HepG2 (cell line): ENCODE results near the gene KCNMA1. TPM values are rescaled to one million over a fixed set of nuclear protein-coding genes. Genes with fewer than 3 reads are reported as not detected.

ENCODE experiments used
- ATAC-seq: fragments of 200-7000 bp; cut with Tn5 transposase; 3 replicates; pipeline ENCODE4 v1.9.1; 2020; ENCODE audit warnings: mild to moderate bottlenecking, moderate library complexity
- BruUV-seq: library from RNA; stranded (reverse); fragments of 400-500 nt; replicated peaks from 2 replicates; lab custom pipeline; 2021; lab: Mats Ljungman, UMichigan
- CTCF ChIA-PET: fragments of 300-600 bp; formaldehyde crosslinking; extraction: SDS; loops from one replicate; lab custom pipeline; 2021; ENCODE audit warnings: low total read pairs, inconsistent platforms, low intra/inter-chr PET ratio; lab: Yijun Ruan, JAX
- POLR2A ChIA-PET: fragments of 350-600 bp; sonication (Branson Sonifier 250); formaldehyde crosslinking; loops from one replicate; lab custom pipeline; 2020; ENCODE audit warnings: antibody characterized with exemption, inconsistent platforms; lab: Yijun Ruan, JAX
- DNase-seq: peaks from one replicate; pipeline ENCODE4 v3.0.0-alpha.2; 2015; ENCODE audit warnings: low spot score
- FAIRE-seq: peaks from 3 replicates; lab custom pipeline; 2011; peaks lifted over from hg19 to GRCh38; lab: Jason Lieb, UNC
- H2AFZ ChIP-seq: one replicate; pipeline ENCODE4 v1.6.1; 2011; ENCODE audit warnings: low read length, inconsistent platforms
- H3K27ac ChIP-seq: fragments of 300-600 bp; 3 replicates; pipeline ENCODE4 v1.8.0; 2011; ENCODE audit warnings: mixed run types, mild to moderate bottlenecking, mixed read lengths, low read length, inconsistent platforms; ENCODE audit not compliant: insufficient read depth; ENCODE audit errors: extremely low read length
- H3K27me3 ChIP-seq, 2 experiments: fragments of 200-600 bp in 1 of 2; 2 replicates in 1 of 2; 3 replicates in 1 of 2; pipeline versions ENCODE4 v1.6.0 to v1.8.0; 2011; ENCODE audit warnings: low read length in 2 of 2, mild to moderate bottlenecking in 2 of 2, moderate library complexity in 2 of 2, inconsistent platforms in 1 of 2; ENCODE audit not compliant: insufficient read depth in 2 of 2, control insufficient read depth in 1 of 2
- H3K36me3 ChIP-seq, 2 experiments: fragments of 200-600 bp in 1 of 2; replicated peaks in 1 of 2; 2 replicates in 1 of 2; 3 replicates in 1 of 2; pipeline versions ENCODE4 v1.5.1 to v1.8.0; 2011; ENCODE audit warnings: low read length in 2 of 2, inconsistent platforms in 1 of 2; ENCODE audit not compliant: insufficient read depth in 2 of 2, control insufficient read depth in 1 of 2
- H3K4me1 ChIP-seq: 2 replicates; pipeline ENCODE4 v1.5.1; 2012; ENCODE audit warnings: low read length, inconsistent platforms; ENCODE audit not compliant: insufficient read depth
- H3K4me2 ChIP-seq: 2 replicates; pipeline ENCODE4 v1.6.0; 2011; ENCODE audit warnings: low read depth, low read length, inconsistent platforms
- H3K4me3 ChIP-seq, 3 experiments: fragments of 200-600 bp in 1 of 3; sonication (generic), shearing (Covaris generic) in 1 of 3; replicated peaks in 1 of 3; 2 replicates each; pipeline ENCODE4 v1.5.1; 2011 to 2016; ENCODE audit warnings: low read length in 3 of 3, inconsistent platforms in 2 of 3, low read depth in 2 of 3, mild to moderate bottlenecking in 2 of 3, control low read depth in 1 of 3, mixed read lengths in 1 of 3; ENCODE audit not compliant: insufficient read depth in 1 of 3
- H3K79me2 ChIP-seq: one replicate; pipeline ENCODE4 v1.6.1; 2011; ENCODE audit warnings: low read length, inconsistent platforms; ENCODE audit not compliant: insufficient read depth
- H3K9ac ChIP-seq: 2 replicates; pipeline ENCODE4 v1.6.0; 2011; ENCODE audit warnings: mild to moderate bottlenecking, low read depth, low read length, inconsistent platforms; ENCODE audit not compliant: insufficient read depth
- H3K9me3 ChIP-seq: 2 replicates; pipeline ENCODE4 v1.5.1; 2012; ENCODE audit warnings: mild to moderate bottlenecking, low read length
- H4K20me1 ChIP-seq: 2 replicates; pipeline ENCODE4 v1.6.0; 2011; ENCODE audit warnings: inconsistent platforms, mild to moderate bottlenecking, low read length, moderate library complexity; ENCODE audit not compliant: insufficient read depth
- ARNTL ChIP-seq: sonication (generic); formaldehyde crosslinking; IDR thresholded peaks from 2 replicates; pipeline ENCODE4 v1.4.0; 2020; ENCODE audit warnings: mild to moderate bottlenecking, missing genetic modification reagents
- NCOA2 ChIP-seq: sonication (generic); formaldehyde crosslinking; IDR thresholded peaks from 2 replicates; pipeline ENCODE4 v1.8.0; 2022; ENCODE audit warnings: inconsistent platforms
- ZNF34 ChIP-seq: sonication (generic); formaldehyde crosslinking; IDR thresholded peaks from 2 replicates; pipeline ENCODE4 v1.4.0; 2020; ENCODE audit warnings: mild to moderate bottlenecking, missing genetic modification reagents, borderline replicate concordance
- ZNF577 ChIP-seq: sonication (generic); formaldehyde crosslinking; IDR thresholded peaks from 2 replicates; pipeline ENCODE4 v1.4.0; 2020; ENCODE audit warnings: mild to moderate bottlenecking, low read depth, missing genetic modification reagents, borderline replicate concordance
- in situ Hi-C: cut with HindIII; loops from 2 replicates; pipeline ENCODE4 v1.10.0; 2017; ENCODE audit warnings: low pct_unique_long_range_greater_than_20kb; ENCODE audit not compliant: extremely low pct_ligation_motif_present
- intact Hi-C: fragments of 100-400 bp; cut with micrococcal nuclease; formaldehyde crosslinking; loops from one replicate; pipeline ENCODE4 v1.10.0; 2022; ENCODE audit not compliant: unreplicated experiment
- polyA plus RNA-seq, 8 experiments: library from polyadenylated mRNA; depleted of rRNA in 3 of 8; stranded (reverse) in 7 of 8; unstranded in 1 of 8; fragments of >200 nt; fragmentation: Illumina TruSeq in 4 of 8; extraction: Trizol in 4 of 8; gene quantifications; 2 replicates each; pipeline versions ENCODE4 v1.2.1 to v1.2.3, GENCODE V29; 2011 to 2016; ENCODE audit warnings: low read depth in 4 of 8, missing spikeins in 1 of 8, mixed read lengths in 1 of 8; ENCODE audit not compliant: insufficient read depth in 1 of 8
- total RNA-seq, 5 experiments: library from RNA; depleted of rRNA; stranded (reverse); fragments of >200 nt; fragmentation: Illumina TruSeq; extraction: Trizol; gene quantifications; 2 replicates each; pipeline ENCODE4 v1.2.3, GENCODE V29; 2016; ENCODE audit warnings: low read depth in 1 of 5
- TF ChIP-seq, protein P1 (sequence below): sonication (generic); formaldehyde crosslinking; IDR thresholded peaks from 2 replicates; pipeline ENCODE4 v1.4.0; 2020; ENCODE audit warnings: missing genetic modification reagents
- TF ChIP-seq, protein P2 (sequence below): sonication (generic); formaldehyde crosslinking; IDR thresholded peaks from 2 replicates; pipeline ENCODE4 v1.5.1; 2020; ENCODE audit warnings: mild to moderate bottlenecking, missing genetic modification reagents, borderline replicate concordance

The KCNMA1 gene
- total and polyA plus RNA-seq, 2 of the 13 experiments (the other 11 are each of a cell fraction or from before 2014, with no cell fraction given), result 0.02 TPM; not detected in 1

- TF ChIP-seq, protein P1, sequence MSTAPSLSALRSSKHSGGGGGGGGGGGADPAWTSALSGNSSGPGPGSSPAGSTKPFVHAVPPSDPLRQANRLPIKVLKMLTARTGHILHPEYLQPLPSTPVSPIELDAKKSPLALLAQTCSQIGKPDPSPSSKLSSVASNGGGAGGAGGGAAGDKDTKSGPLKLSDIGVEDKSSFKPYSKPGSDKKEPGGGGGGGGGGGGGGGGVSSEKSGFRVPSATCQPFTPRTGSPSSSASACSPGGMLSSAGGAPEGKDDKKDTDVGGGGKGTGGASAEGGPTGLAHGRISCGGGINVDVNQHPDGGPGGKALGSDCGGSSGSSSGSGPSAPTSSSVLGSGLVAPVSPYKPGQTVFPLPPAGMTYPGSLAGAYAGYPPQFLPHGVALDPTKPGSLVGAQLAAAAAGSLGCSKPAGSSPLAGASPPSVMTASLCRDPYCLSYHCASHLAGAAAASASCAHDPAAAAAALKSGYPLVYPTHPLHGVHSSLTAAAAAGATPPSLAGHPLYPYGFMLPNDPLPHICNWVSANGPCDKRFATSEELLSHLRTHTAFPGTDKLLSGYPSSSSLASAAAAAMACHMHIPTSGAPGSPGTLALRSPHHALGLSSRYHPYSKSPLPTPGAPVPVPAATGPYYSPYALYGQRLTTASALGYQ (CRISPR knock-in tag), result no peak
- TF ChIP-seq ZNF34 (CRISPR knock-in tag) (no peak), ARNTL (CRISPR knock-in tag) (no peak)
Measured at GRCh38 chr10:77670817-77671443, 33.3 kb upstream of the KCNMA1 start (continued).

GRCh38 chr10:77669892-77670291, 32.3 kb upstream of the KCNMA1 start:
- BruUV-seq, result no TSS peak
- H3K4me1 ChIP-seq, result no peaks in the 10 kb centered on the region
- H4K20me1 ChIP-seq, result no peaks in the 10 kb centered on the region
- ATAC-seq (no peak), DNase-seq (no peak), FAIRE-seq (no peak)
- no peaks in the 10 kb centered on the region for H3K79me2 ChIP-seq
- no peak overlapping the region for H2AFZ ChIP-seq
- H3K27ac ChIP-seq, result no peak overlapping the region
- no peak overlapping the region for H3K4me3 ChIP-seq
- in situ Hi-C loops (no loop called here), intact Hi-C loops (no loop called here)
- no peak overlapping the region for H3K9ac ChIP-seq
- no peaks in the 10 kb centered on the region for H3K9me3 ChIP-seq
- H3K27me3 ChIP-seq, result no peaks in the 10 kb centered on the region; a peak in 1 of 5 replicates
- no peaks in the 10 kb centered on the region for H3K36me3 ChIP-seq
- no peak overlapping the region for H3K4me2 ChIP-seq
- CTCF ChIA-PET, result no interaction called here
- POLR2A ChIA-PET, result no interaction called here
- no peak for TF ChIP-seq NCOA2 (CRISPR knock-in tag)
- TF ChIP-seq ZNF577, result no peak
- TF ChIP-seq, protein P2, sequence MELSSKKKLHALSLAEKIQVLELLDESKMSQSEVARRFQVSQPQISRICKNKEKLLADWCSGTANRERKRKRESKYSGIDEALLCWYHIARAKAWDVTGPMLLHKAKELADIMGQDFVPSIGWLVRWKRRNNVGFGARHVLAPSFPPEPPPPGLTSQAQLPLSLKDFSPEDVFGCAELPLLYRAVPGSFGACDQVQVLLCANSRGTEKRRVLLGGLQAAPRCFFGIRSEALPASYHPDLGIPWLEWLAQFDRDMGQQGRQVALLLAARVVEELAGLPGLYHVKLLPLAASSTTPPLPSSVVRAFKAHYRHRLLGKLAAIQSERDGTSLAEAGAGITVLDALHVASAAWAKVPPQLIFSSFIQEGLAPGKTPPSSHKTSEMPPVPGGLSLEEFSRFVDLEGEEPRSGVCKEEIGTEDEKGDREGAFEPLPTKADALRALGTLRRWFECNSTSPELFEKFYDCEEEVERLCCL (CRISPR knock-in tag), result no peak
- TF ChIP-seq, all 625 proteins: peak for 0
